WTC11 (cell line): ENCODE results near the gene POLR3G.

Experiments
- ATF1 ChIP-seq: sonication (generic); formaldehyde crosslinking; IDR thresholded peaks from 2 replicates; pipeline ENCODE4 v1.8.1; 2023; ENCODE audit warnings: mild to moderate bottlenecking, moderate library complexity, missing genetic modification reagents
- CTCF ChIP-seq: fragments of 200-600 bp; IDR thresholded peaks from 2 replicates; pipeline ENCODE4 v1.8.0; 2022; ENCODE audit warnings: antibody characterized with exemption
- ELF4 ChIP-seq: sonication (generic); formaldehyde crosslinking; IDR thresholded peaks from 2 replicates; pipeline ENCODE4 v1.8.1; 2022; ENCODE audit warnings: low read depth, mild to moderate bottlenecking, moderate library complexity, missing genetic modification reagents
- FOXJ3 ChIP-seq: sonication (generic); formaldehyde crosslinking; IDR thresholded peaks from 2 replicates; pipeline ENCODE4 v1.9.0; 2021; ENCODE audit warnings: missing genetic modification reagents, mild to moderate bottlenecking, borderline replicate concordance
- FOXP4 ChIP-seq: sonication (generic); formaldehyde crosslinking; IDR thresholded peaks from 2 replicates; pipeline ENCODE4 v1.8.0; 2022; ENCODE audit warnings: mild to moderate bottlenecking, missing genetic modification reagents
- GABPB1 ChIP-seq: sonication (generic); formaldehyde crosslinking; IDR thresholded peaks from 2 replicates; pipeline ENCODE4 v1.8.1; 2023; ENCODE audit warnings: mild to moderate bottlenecking, missing genetic modification reagents
- HMGXB4 ChIP-seq: sonication (generic); formaldehyde crosslinking; IDR thresholded peaks from 2 replicates; pipeline ENCODE4 v1.8.1; 2023; ENCODE audit warnings: mild to moderate bottlenecking, moderate library complexity, missing genetic modification reagents
- MXD4 ChIP-seq: fragments of 250-450 bp; sonication (Bioruptor Pico); IDR thresholded peaks from 2 replicates; pipeline ENCODE4 v1.8.0; 2021; ENCODE audit warnings: mild to moderate bottlenecking, moderate library complexity, borderline replicate concordance
- NFYB ChIP-seq: sonication (generic); formaldehyde crosslinking; conservative IDR thresholded peaks from 2 replicates; pipeline ENCODE4 v1.8.0; 2022; ENCODE audit warnings: low read depth, missing genetic modification reagents
- PREB ChIP-seq: sonication (generic); formaldehyde crosslinking; IDR thresholded peaks from 2 replicates; pipeline ENCODE4 v1.8.1; 2022; ENCODE audit warnings: mild to moderate bottlenecking, missing genetic modification reagents, moderate library complexity, borderline replicate concordance
- TCF7 ChIP-seq: sonication (generic); formaldehyde crosslinking; IDR thresholded peaks from 2 replicates; pipeline ENCODE4 v1.8.0; 2022; ENCODE audit warnings: mild to moderate bottlenecking, low read depth, missing genetic modification reagents, moderate library complexity
- ZBTB43 ChIP-seq: sonication (generic); formaldehyde crosslinking; IDR thresholded peaks from 2 replicates; pipeline ENCODE4 v1.8.1; 2023; ENCODE audit warnings: mild to moderate bottlenecking, missing genetic modification reagents
- ZNF263 ChIP-seq: sonication (generic); formaldehyde crosslinking; IDR thresholded peaks from 2 replicates; pipeline ENCODE4 v1.8.1; 2022; ENCODE audit warnings: low read depth, mild to moderate bottlenecking, moderate library complexity, missing genetic modification reagents

- TF ChIP-seq CTCF (no peak), FOXJ3 (CRISPR knock-in tag) (no peak), GABPB1 (no peak), ATF1 (CRISPR knock-in tag) (no peak), ZBTB43 (no peak), NFYB (CRISPR knock-in tag) (no peak), TCF7 (CRISPR knock-in tag) (no peak), FOXP4 (CRISPR knock-in tag) (no peak), PREB (no peak), MXD4 (CRISPR knock-in tag) (no peak), ZNF263 (no peak), ELF4 (CRISPR knock-in tag) (no peak), HMGXB4 (CRISPR knock-in tag) (no peak)
Measured at GRCh38 chr5:90488791-90489190, 14.1 kb downstream of the POLR3G start.
